Ureter (tissue), 1 donor: Measurements from ENCODE around the gene SPATA31E1. TPM values are rescaled to one million over a fixed set of nuclear protein-coding genes. Genes with fewer than 3 reads are reported as not detected.

Experiments
- DNase-seq: peaks from one replicate; pipeline ENCODE4 v3.0.0-alpha.2; 2020; ENCODE audit warnings: low spot score
- total RNA-seq: library from RNA; stranded (reverse); gene quantifications from one replicate; pipeline ENCODE4 v1.2.4, GENCODE V29; 2023
- donor health status: DM: yes; HTN: yes; CAD: no.

Gene SPATA31E1
- total RNA-seq, 1 donor from 2014 or later: not detected

DNA sequence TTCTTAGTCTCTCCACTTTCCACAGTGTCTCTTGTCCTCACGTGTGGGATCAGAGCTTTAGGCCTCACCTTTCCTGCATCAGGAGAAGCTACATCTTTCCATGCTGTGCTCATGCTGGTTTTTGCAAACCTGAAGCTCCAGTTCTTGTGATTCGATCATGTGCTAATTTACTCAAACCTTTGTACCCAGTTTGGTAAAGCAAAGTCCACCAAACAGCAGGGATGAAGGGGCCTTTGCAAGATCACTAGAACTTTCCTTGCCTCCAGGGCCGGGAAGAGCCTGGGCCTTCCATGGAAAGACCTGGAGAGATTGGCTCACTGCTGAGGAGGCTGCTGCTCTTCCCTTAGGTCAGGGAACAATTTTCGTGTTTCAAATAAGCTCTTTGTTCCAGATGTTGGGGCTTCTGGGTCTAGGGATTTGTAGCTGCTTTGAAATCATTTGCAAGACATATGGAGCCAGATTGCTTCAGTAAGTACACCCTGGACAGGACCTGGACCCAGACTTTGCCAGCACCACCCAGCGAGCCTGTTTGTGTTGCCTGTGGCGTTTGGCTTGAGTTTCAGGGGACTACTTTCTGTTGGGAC lies 18.7 kb upstream of the SPATA31E1 start:
- DNase-seq: no peak

DNA sequence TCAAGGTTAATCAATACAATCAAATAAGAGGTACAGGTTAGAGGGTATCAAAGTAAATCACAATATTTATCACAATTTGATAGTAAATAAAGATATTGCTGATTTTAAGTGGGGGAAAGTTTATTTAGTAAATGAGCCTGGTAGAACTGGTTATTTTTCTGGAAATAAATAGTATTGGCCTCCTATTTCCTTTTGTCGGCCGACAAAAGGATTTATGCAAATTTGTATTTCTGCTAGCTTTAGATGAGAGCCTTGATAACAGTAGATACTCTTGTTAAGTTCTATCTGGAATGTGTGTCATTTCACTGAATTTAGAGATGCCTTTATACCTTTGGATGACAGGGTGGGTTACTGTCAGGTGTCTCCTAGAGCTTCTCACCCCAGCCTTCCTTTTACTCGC lies 17.8 kb upstream of the SPATA31E1 start:
- no peak for DNase-seq

DNA sequence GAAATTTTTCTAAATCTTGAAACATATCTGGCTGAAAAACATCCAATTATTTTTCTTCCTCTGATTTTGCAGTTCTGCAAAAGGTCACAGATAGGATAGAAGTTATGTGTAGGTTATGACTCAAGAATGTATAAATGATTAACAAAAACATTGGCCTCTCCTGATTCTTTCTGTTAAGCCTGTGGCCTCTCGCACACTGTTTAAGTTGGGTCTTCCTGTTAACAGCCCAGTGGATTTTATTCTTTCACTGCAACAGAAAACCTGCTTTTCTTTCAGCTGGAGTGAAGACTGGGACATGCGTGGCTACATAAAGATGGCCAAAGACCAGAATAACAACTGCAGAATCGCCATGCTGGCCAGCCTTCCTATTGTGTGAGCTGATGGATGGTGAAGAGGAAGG lies 17.1 kb upstream of the SPATA31E1 start:
- DNase-seq: no peak

DNA sequence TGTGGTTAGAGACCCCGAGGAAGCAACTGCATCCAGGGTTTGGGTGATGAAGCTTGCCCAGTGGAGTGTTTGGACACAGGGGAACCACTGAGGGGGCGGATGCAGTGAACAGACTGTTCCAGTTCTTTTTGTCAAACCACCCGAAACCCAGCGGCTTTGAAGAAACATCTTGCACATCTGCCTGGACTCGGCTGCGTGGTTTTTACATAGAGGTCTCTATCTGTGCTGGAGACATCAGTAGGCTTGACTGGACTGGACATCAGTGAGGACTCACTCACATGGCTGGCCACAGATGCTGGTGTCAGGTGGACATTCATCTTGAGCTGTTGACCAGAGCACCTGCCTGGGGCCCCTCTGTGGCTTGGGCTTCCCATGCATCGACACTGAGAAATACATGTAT lies 15.3 kb upstream of the SPATA31E1 start:
- no peak for DNase-seq

DNA sequence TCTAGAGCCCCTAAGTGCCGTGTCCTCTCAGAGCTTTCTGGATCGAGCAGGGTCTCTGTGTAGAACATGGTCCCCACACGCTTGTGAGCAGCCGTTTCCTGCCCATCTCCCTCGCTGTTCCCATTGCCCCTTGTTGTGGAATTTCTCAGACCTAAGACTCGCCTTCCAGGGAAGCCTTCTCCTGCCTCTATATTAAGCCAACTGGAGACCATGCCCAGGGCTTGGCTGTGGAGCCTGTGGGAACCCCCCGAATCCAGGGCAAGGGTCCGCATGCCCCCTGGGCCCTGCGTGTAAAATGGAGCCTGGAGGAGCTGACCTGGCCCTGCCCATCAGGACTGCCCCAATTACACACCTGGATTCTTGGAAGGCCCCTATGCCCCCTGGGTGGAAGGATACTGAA lies 14.5 kb upstream of the SPATA31E1 start:
- DNase-seq: no peak

DNA sequence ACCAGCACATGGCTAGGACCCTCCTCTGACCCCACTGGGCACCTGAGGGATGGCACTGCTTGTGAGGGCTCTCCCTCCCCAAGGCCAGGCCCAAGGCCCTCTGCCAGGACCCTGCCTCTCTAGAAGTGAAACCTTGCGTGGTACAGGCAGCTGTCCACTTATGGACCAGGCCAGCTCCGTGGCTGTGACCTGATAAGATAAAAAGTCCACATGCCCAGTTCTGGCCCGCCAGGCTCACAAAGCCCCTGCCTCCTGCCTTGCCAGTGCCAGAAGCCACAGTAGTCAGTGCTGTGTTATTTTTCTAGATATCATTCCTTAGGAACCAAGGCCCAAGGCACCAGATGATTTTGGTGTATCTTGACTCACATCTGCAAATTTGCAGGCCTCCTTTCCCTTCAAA lies 14.0 kb upstream of the SPATA31E1 start:
- no peak for DNase-seq

DNA sequence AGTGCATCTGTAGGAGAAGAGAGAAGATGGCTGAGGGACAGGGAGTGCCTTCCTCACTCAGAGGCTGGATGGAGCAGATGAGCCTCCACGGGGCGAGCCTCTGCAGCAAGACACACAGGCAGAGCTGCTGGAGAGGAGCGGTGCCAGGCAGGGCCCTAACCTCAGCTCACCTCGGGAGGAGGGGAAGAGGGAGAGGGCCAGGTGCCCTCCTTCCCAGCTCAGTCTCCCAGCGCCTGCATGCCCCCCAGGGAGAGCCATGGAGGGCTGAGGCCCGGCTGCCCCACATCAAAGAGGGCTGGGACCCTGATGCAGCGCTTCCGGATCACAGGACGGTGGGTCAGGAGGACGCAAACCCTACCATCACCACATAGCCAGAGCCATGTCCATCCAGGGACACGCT lies 13.6 kb upstream of the SPATA31E1 start:
- DNase-seq: no peak

DNA sequence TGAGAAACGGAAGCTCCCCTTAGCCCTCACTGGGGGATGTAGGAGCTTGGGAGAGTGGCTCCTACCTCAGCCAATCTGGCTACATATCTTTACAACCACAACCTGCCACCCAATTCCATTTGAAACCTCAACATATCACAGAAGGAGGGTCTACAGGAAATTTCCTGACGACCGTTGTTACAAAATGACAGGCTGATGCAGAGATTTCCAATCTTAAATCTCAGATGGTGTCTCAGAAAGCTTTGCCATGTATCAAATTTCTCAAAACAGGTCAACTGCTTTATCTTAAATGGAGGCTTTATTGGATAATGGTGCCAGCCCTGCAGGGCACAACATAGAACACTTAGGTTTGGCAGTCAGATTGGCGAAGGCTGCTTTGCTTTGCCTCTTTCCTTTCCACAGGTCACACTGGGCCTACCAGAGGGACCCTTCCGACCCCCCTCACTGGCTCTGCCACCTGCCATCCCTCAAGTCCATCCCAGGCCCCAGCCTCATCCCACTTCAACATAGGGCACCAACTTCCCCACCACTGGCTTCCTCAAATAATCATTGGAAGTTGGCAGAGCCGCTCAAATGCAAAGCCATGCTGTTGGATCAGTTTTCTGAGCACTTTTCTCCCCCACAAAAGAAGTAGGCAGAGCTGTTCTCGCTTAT lies 11.1 kb upstream of the SPATA31E1 start:
- DNase-seq: no peak

DNA sequence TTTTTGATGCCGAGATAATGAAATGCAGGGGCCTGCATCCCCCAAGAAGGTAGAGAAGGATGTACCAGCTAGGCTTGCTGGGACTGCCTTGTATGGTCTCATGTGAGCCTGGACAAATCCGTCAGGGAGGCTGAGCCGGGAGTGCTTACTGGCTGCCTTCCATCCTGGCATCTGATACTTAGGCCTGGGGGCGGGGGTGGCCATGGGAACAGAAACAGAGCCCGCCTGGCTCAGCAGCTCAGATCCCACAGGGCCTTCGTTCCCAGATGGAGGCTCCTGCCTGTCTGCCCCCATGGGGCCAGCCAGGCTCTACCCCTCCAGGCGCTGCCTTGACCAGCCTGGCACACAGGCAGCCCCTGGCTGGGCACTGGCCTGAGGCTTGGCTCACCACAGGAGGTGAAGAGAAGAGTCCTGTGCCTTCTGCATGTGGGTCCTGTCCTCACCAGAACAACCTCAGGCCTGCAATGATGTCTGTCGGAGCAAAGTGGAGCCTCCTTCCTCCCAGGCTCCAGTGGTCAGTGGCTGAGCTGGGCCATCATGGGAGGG lies 10.5 kb upstream of the SPATA31E1 start:
- DNase-seq: peak; percentile 44

DNA sequence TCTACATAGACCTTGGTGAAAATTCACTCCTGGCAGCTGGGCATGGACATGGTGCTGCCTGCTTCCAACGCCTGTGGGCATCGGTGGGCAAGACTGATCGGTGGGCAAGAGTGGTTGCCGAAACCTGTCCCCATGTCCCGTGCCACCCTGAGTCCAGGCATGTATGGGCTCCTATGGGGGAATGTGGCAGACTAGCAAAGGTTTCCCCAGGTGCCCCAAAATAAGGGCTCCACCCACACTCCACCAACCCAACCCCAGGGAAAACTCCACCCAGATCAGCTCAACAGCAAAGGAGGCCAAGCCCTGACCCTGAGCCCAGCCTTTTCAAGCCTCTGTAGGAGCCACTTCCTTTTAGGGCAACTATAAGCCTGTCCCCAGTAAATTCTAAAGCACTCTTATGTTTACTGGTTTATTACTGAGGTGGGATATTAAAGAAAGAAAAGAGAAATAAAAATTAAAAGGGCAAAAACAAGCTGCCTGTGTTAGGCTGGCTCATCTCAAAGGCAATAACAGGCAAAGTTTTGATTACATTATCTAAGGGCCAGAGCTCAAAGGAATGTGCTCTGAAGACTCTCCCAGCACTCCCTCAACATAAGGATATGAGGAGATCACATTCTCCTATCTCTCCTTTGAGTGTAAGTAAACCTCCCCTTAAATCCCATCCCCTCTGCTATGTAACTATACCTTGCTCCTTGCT lies 8.9 kb upstream of the SPATA31E1 start:
- peak; percentile 36 for DNase-seq

DNA sequence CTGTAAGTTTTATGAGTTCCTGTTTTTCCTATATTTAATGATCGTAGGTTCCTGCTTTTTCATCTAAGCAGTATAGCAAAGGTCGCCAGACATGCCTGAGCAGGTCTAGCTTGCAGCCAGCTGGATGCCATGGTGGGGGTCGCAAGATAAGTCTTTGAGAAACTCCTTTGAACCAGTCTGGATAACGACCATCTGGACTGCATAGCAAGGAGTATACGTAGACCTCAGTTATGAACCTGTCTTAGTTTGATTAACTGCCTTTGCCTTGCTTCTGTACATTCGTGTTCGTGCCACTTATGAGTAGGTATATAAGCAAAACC lies 8.4 kb upstream of the SPATA31E1 start:
- peak; percentile 32 for DNase-seq

DNA sequence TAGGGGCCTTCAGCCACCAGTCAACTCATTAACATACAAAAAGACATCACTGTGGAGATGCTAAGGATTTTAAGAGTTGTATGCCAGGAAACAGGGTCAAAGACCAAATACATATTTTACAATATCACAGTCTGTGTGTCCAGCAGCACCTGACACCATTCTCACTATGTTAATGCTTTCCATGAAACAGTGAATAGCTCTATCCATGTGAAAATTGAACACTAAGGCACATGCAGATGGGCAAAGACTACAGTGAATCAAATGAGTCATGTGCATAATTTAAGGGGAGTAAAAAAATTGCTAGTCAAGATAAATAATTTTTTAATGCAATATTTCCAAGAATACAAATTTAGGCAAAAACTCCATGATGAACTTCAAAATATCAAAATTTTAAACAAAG lies 7.6 kb upstream of the SPATA31E1 start:
- DNase-seq: no peak

DNA sequence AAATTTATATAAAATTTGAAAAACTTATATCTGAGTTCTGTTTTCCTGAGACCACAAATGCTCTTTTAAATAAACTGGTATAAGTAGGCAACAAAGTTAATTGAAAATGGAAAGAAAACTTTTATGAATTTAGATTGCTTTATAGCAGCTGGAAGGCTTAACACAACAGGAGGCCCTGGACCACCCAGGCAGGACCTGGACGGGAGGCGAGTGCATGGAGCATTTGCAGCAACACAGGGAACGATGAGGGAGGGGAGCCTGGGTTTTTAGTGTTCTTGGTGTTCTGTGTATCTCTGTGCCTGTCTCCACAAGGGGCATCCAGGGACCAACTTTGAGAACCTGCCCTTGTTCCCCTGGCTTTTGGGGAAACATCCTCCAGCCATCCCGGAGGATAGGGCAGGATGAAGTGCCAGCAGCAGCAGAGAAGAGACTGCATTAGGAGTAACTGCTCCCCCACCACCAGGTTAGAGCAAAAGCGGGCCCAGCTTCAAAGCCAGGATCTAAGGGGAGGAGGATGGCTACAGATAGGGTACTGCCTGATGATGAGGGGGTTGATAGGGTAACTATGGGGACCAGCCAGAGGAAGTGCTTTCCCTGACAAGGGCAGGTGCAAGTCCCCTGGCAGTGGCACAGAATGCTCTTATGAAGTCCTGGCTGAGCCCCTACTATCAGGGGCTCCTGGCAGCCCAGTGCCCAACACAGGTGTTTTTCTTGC lies 6.7 kb upstream of the SPATA31E1 start:
- peak; percentile 32 for DNase-seq

DNA sequence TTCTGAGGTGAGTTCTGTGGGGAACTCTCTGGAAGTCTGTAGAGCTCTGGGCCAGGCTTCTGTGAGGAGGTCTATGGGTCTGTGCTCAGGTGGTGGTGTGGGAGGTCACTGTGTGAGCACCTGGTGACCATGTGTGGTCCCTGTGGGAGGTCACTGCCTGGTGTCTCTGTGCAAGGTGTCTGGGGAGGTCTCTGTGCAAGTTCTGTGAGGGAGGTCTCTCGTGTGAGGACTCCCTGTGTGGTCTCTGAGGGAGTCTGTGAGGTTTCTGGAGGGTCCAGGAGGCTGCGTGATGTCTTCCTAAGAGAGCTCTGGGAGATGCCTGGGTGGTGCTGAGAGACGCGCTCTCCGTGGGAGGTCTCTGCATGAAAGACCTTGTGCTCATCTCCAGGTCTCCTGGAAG lies 6.0 kb upstream of the SPATA31E1 start:
- no peak for DNase-seq

DNA sequence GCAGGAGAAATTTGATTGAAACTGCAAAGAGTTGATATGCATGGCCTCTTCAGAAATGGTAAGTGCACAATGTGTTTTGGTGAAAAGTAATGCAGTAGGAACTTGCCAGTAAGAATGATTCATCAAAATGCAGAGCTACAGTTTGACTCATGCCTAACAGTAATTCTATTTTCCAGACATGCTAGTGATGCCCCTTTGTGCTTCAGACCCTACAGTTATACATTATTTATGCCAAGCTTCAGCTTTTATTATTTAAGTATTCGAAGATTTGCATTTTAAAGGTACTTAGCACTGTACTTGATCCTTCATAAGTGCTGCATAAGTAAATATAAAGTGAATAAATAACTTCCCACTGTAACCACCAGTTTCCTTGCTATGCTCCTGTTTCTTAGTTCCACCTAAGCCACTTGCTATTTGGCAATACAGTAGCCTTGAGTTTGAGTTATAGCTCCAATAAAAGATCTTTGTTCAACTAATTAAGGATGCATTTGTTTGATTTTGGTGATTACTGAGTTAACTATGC lies 3.6 kb upstream of the SPATA31E1 start:
- DNase-seq: no peak

DNA sequence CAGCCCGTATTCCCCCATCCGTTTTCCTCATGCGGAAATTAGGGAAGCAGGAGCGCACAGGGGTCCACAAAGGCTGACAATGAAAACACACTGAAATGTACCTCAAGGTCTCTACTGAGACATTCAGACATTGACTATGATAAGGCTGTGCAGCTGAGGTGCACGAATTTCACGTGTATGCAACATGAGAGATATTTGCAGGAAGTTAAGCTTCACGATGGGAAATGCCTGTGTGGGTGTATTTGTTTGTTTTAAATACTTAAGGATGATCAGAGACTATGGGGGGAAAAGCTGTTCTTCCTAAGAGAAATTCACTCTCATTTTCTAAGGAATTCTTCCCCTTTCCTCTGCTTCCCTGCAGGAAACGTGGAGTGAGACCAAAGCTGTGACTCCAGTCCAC lies 2.6 kb upstream of the SPATA31E1 start:
- no peak for DNase-seq

DNA sequence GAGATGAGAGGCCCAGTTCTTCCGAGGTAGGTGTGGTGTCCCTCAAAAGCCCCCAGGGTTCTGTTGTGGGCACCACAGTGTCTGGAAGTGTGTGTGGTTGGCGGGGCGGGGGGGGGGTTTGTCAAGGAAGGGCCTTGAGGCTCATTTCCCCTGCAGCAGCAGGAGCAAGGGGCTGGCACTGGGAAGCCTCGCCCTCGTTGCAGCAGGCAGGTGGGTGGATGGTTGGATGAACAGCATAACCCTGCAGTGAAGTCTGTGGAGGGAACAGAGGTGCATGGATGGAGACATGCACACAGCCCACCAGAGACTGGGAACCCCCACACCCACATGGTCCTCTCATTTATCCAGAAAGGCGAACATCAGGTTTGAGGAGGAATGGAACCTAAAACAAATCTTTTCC lies 2.0 kb upstream of the SPATA31E1 start:
- DNase-seq: peak; percentile 18

DNA sequence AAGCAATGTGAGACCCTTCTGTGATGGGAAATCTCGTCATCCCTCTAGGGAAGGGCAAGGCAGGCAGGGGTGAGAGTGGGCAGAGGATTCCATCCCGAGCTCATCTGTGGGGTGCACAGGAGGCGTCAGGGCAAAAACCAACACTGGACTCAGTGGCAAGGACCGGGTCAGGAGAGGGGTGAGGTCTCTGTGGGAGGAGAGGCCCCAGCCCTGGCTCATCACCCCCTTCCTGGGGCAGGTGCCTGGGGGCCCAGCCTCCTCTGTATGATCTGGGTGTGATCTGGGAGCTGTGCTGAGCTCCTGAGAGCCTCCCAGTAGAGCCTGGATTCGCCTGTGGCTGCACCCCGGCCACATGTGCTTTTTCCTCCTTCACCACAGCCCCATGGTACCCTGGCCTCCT lies 597 bp downstream of the SPATA31E1 start:
- DNase-seq: peak; percentile 23

DNA sequence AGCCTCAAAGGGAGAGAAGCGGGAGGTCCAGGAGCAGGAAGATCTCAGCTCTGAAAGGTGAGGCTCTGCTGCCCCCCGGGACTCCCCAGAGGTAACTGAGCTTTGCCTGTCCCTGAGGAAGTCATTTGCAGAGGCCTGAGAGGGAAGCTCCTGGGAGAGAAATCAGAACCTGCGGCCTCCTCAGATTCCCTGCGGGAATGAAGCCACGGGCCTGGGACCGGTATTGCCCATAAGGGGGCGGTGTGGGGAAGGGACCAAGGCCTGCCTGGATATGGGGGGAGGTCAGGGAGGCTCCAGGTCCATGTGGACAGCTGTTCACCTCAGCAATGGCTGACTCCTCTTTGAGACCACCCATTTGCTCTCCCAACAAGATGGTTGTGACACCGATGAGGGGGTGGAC lies 1.3 kb downstream of the SPATA31E1 start:
- peak; percentile 38 for DNase-seq

DNA sequence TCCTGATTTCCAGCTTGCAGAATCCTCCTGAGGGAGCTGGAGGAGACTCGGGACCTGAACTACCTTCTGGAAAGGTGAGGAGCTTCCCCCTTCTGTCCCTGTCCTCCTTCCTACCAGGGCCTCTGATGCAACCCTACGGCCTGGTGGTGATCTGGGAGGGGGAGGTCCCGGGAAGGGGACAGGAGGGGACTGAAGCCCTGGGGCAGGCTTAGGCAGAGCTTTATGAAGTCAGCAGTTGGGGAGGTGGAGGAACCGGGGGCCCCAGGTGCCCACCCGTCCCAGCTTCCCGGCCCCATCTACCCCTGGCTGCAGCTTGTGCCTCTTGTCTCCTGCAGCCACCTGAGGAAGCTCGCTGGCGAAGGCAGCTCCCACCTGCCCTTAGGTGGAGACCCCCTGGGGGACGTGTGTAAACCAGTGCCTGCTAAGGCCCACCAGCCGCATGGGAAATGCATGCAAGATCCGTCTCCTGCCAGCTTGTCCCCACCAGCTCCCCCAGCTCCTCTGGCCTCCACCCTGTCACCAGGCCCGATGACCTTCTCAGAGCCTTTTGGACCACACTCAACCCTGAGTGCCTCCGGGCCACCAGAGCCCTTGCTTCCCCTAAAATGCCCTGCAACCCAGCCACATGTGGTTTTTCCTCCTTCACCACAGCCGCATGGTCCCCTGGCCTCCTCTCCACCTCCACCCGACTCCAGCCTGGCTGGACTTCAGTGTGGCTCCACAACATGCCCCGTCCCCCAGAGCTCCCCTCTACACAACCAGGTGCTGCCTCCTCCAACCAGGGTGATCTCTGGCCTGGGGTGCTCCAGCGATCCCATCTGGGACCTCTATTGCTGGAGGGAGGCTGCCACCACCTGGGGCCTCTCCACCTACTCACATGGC lies 2.1 kb downstream of the SPATA31E1 start:
- peak; percentile 35 for DNase-seq

DNA sequence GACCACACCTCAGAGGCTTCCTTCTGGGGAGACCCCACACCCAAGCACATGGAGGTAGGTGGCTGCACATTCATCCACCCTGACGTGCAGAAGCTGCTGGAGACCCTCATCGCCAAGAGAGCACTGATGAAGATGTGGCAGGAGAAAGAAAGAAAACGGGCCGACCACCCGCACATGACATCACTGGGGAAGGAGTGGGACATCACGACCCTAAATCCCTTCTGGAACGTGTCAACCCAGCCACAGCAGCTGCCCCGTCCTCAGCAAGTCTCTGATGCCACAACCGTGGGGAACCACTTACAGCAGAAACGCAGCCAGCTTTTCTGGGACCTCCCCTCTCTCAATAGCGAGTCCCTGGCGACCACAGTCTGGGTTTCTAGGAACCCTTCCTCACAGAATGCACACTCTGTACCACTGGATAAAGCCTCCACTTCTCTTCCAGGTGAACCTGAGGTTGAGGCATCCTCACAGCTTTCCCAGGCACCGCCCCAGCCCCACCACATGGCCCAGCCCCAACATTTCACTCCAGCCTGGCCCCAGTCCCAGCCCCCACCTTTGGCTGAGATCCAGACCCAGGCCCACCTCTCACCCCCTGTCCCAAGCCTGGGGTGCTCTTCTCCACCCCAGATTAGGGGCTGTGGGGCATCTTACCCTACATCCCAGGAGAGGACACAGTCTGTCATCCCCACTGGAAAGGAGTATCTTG lies 3.0 kb downstream of the SPATA31E1 start:
- peak; percentile 26 for DNase-seq
